Measurements from ENCODE around the gene THOC1. TPM values are rescaled to one million over a fixed set of nuclear protein-coding genes. Genes with fewer than 3 reads are reported as not detected.

Gene THOC1
- total RNA-seq, 1 donor from 2014 or later = 59.5 TPM

DNA sequence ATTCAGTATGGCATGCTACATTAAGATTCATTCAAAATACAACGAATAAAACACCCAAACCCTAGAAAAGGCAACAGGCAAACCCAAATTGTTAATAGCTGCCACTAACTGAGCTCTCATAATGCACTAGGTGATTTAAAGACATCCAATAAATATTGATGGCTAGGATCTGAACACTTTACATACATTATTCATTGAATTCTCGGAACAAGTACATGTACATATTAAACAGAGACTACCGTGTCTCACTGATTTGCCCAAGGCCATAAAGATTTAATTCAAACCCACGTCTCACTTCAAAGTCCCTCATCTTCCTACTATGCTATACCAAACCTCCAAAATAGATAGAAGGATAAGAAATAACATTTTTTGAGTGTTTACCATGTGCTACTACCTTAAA is 42.1 kb downstream of the THOC1 start:
- Histone ChIP-seq H3K9ac (ENCODE audit: low read depth in 1 of 3, low read length in 3 of 3) (no peak overlapping the region), H3K27ac (ENCODE audit: low read depth, low read length) (no peak overlapping the region), H3K36me3 (ENCODE audit: control insufficient read depth in 3 of 3, insufficient read depth in 3 of 3, low read length in 3 of 3) (peaks cover 4 to 31% (median 22%) of the 10 kb centered on the region in 3 donors), H3K27me3 (ENCODE audit: control insufficient read depth in 3 of 3, insufficient read depth in 3 of 3, low read length in 3 of 3) (no peaks in the 10 kb centered on the region), H3K9me3 (ENCODE audit: control insufficient read depth in 3 of 3, low read length in 3 of 3) (no peaks in the 10 kb centered on the region), H3K4me1 (ENCODE audit: control insufficient read depth in 3 of 3, insufficient read depth in 3 of 3, low read length in 3 of 3) (no peaks in the 10 kb centered on the region), H3K4me3 (ENCODE audit: low read length in 3 of 3) (no peak overlapping the region)

DNA sequence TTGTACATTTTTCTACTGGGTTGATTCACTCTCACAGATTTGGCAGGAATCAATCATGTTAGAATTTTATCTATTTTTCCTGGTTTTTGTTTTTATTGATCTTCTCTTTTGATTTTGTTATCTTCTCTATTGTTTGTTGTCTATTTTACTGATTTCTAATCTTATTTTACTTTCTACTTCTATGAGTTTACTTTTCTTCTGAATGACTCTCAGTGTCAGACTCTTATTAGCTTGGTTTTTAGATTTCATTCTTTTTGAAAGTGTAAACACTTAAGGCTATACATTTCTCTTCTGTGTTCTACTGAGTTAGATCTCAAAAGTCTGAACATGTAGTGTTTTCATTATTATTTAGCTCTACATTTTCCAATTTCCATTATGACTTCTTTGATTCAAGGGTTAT is 47.1 kb downstream of the THOC1 start:
- H3K9ac ChIP-seq (ENCODE audit: low read depth in 1 of 3, low read length in 3 of 3) = no peak overlapping the region
- H3K9me3 ChIP-seq (ENCODE audit: control insufficient read depth in 3 of 3, low read length in 3 of 3) = no peaks in the 10 kb centered on the region
- no peaks in the 10 kb centered on the region for H3K27me3 ChIP-seq (ENCODE audit: control insufficient read depth in 3 of 3, insufficient read depth in 3 of 3, low read length in 3 of 3)
- peaks cover 18 to 49% (median 49%) of the 10 kb centered on the region in 3 donors for H3K36me3 ChIP-seq (ENCODE audit: control insufficient read depth in 3 of 3, insufficient read depth in 3 of 3, low read length in 3 of 3)
- no peak overlapping the region for H3K27ac ChIP-seq (ENCODE audit: low read depth, low read length)
- no peaks in the 10 kb centered on the region for H3K4me1 ChIP-seq (ENCODE audit: control insufficient read depth in 3 of 3, insufficient read depth in 3 of 3, low read length in 3 of 3)
- H3K4me3 ChIP-seq (ENCODE audit: low read length in 3 of 3) = no peak overlapping the region

- Histone ChIP-seq H3K36me3 (ENCODE audit: control insufficient read depth in 3 of 3, insufficient read depth in 3 of 3, low read length in 3 of 3) (peaks cover 22 to 59% (median 51%) of the 10 kb centered on the region in 3 donors), H3K27me3 (ENCODE audit: control insufficient read depth in 3 of 3, insufficient read depth in 3 of 3, low read length in 3 of 3) (no peaks in the 10 kb centered on the region), H3K9me3 (ENCODE audit: control insufficient read depth in 3 of 3, low read length in 3 of 3) (no peaks in the 10 kb centered on the region), H3K9ac (ENCODE audit: low read depth in 1 of 3, low read length in 3 of 3) (no peak overlapping the region), H3K4me1 (ENCODE audit: control insufficient read depth in 3 of 3, insufficient read depth in 3 of 3, low read length in 3 of 3) (no peaks in the 10 kb centered on the region), H3K27ac (ENCODE audit: low read depth, low read length) (no peak overlapping the region), H3K4me3 (ENCODE audit: low read length in 3 of 3) (no peak overlapping the region)
Observed at GRCh38 chr18:217532-218336, 50.1 kb downstream of the THOC1 start.

DNA sequence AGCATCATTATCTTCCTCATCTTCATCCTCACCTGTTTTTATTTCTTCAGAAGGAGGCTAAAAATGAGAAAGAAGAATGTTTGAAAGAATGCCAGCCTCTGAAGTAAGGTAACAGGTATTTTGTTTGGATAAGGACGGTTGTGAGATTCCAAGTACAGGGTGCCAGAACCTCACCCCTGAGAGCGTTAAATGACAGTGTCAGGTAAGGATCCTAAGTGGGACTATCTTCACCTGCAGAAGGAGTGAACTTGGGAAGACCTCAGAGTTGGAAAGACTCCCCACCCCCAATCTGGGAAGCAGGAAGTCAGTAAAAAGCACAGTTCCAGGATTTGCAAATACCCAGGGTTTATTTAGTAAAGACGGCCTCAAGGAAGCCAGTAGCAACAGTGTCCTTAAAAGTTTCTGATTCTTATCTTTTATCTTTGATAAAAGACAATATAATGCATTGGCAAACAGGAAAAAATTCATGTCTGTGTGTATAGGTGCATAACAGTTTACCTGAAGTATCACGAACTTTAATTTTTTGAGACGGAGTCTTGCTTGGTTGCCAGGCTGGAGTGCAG is 52.3 kb downstream of the THOC1 start:
- no peak overlapping the region for H3K9ac ChIP-seq (ENCODE audit: low read depth in 1 of 3, low read length in 3 of 3)
- H3K36me3 ChIP-seq (ENCODE audit: control insufficient read depth in 3 of 3, insufficient read depth in 3 of 3, low read length in 3 of 3) = peaks cover 33 to 69% (median 65%) of the 10 kb centered on the region in 3 donors
- H3K27ac ChIP-seq (ENCODE audit: low read depth, low read length) = no peak overlapping the region
- H3K4me3 ChIP-seq (ENCODE audit: low read length in 3 of 3) = no peak overlapping the region
- no peaks in the 10 kb centered on the region for H3K9me3 ChIP-seq (ENCODE audit: control insufficient read depth in 3 of 3, low read length in 3 of 3)
- no peaks in the 10 kb centered on the region for H3K4me1 ChIP-seq (ENCODE audit: control insufficient read depth in 3 of 3, insufficient read depth in 3 of 3, low read length in 3 of 3)
- H3K27me3 ChIP-seq (ENCODE audit: control insufficient read depth in 3 of 3, insufficient read depth in 3 of 3, low read length in 3 of 3) = no peaks in the 10 kb centered on the region

GRCh38 chr18:213966-214365 is 53.9 kb downstream of the THOC1 start:
- H3K4me1 ChIP-seq (ENCODE audit: control insufficient read depth in 3 of 3, insufficient read depth in 3 of 3, low read length in 3 of 3) = no peaks in the 10 kb centered on the region
- no peak overlapping the region for H3K9ac ChIP-seq (ENCODE audit: low read depth in 1 of 3, low read length in 3 of 3)
- no peak overlapping the region for H3K27ac ChIP-seq (ENCODE audit: low read depth, low read length)
- H3K4me3 ChIP-seq (ENCODE audit: low read length in 3 of 3) = no peak overlapping the region
- peaks cover 33 to 68% (median 65%) of the 10 kb centered on the region in 3 donors for H3K36me3 ChIP-seq (ENCODE audit: control insufficient read depth in 3 of 3, insufficient read depth in 3 of 3, low read length in 3 of 3)
- H3K9me3 ChIP-seq (ENCODE audit: control insufficient read depth in 3 of 3, low read length in 3 of 3) = no peaks in the 10 kb centered on the region
- no peaks in the 10 kb centered on the region for H3K27me3 ChIP-seq (ENCODE audit: control insufficient read depth in 3 of 3, insufficient read depth in 3 of 3, low read length in 3 of 3)

DNA sequence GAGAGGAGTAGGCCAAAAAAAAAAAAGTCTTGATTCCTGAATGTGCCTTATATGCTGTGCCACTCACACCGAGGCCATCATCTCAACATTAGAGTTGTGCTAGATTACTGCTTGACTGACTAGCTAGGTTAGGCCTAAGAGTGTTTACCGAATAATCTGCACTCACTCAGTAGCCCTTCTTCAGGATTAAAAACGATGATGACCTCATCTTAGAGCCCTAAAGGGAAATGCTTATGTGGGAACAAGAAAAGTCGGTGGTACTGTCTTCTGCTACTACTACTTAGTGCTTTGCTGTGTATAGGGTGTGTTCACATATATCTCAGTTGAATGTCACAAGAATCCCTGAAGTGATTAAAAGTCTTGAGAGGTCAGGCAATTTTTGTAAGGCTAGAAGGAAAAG is 54.3 kb downstream of the THOC1 start:
- Histone ChIP-seq H3K4me3 (ENCODE audit: low read length in 3 of 3) (no peak overlapping the region), H3K27ac (ENCODE audit: low read depth, low read length) (no peak overlapping the region), H3K9ac (ENCODE audit: low read depth in 1 of 3, low read length in 3 of 3) (no peak overlapping the region), H3K9me3 (ENCODE audit: control insufficient read depth in 3 of 3, low read length in 3 of 3) (no peaks in the 10 kb centered on the region), H3K36me3 (ENCODE audit: control insufficient read depth in 3 of 3, insufficient read depth in 3 of 3, low read length in 3 of 3) (peaks cover 33 to 65% (median 62%) of the 10 kb centered on the region in 3 donors), H3K27me3 (ENCODE audit: control insufficient read depth in 3 of 3, insufficient read depth in 3 of 3, low read length in 3 of 3) (no peaks in the 10 kb centered on the region), H3K4me1 (ENCODE audit: control insufficient read depth in 3 of 3, insufficient read depth in 3 of 3, low read length in 3 of 3) (no peaks in the 10 kb centered on the region)

DNA sequence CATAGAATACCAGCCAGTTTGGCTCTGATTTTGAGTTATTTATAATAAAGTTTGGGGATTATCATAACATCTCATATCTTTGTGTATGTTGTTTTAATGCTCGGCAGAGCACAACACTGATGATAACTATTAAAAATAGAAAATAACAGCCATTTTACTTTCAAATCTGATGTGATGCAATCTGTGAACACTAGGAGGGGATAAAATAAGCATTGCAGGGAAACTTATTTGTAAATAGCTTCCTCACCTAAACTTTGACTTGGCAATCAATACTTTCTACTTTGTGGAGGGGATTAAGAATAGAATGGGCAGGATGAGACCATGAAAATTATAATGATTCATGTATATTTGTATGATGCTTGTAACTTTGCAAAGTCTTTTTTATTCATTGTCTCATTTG is 55.1 kb downstream of the THOC1 start:
- H3K4me3 ChIP-seq (ENCODE audit: low read length in 3 of 3) = no peak overlapping the region
- peaks cover 30 to 58% (median 55%) of the 10 kb centered on the region in 3 donors for H3K36me3 ChIP-seq (ENCODE audit: control insufficient read depth in 3 of 3, insufficient read depth in 3 of 3, low read length in 3 of 3)
- H3K27ac ChIP-seq (ENCODE audit: low read depth, low read length) = no peak overlapping the region
- H3K27me3 ChIP-seq (ENCODE audit: control insufficient read depth in 3 of 3, insufficient read depth in 3 of 3, low read length in 3 of 3) = no peaks in the 10 kb centered on the region
- H3K4me1 ChIP-seq (ENCODE audit: control insufficient read depth in 3 of 3, insufficient read depth in 3 of 3, low read length in 3 of 3) = no peaks in the 10 kb centered on the region
- no peaks in the 10 kb centered on the region for H3K9me3 ChIP-seq (ENCODE audit: control insufficient read depth in 3 of 3, low read length in 3 of 3)
- no peak overlapping the region for H3K9ac ChIP-seq (ENCODE audit: low read depth in 1 of 3, low read length in 3 of 3)

DNA sequence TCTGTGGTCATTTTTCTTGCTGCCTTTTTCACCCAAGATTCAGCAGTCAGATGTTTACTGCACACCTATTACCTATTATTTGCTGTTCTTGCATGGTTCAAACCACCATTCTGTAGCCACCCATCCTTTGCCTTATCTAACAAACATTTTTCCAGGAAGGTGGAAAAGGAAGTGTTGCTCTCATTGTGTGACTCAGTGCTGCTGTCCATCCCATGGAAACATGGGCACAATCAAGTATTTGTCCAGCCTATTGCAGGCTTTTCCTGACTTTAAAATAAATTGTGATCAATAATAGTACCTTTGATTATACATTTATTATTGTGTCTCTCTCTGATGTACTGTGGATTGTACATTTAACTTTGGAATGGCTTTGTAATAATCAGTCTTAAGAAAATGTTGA is 56.3 kb downstream of the THOC1 start:
- Histone ChIP-seq H3K36me3 (ENCODE audit: control insufficient read depth in 3 of 3, insufficient read depth in 3 of 3, low read length in 3 of 3) (peaks cover 22 to 46% (median 44%) of the 10 kb centered on the region in 3 donors), H3K4me1 (ENCODE audit: control insufficient read depth in 3 of 3, insufficient read depth in 3 of 3, low read length in 3 of 3) (no peaks in the 10 kb centered on the region), H3K9ac (ENCODE audit: low read depth in 1 of 3, low read length in 3 of 3) (no peak overlapping the region), H3K27me3 (ENCODE audit: control insufficient read depth in 3 of 3, insufficient read depth in 3 of 3, low read length in 3 of 3) (no peaks in the 10 kb centered on the region), H3K27ac (ENCODE audit: low read depth, low read length) (no peak overlapping the region), H3K4me3 (ENCODE audit: low read length in 3 of 3) (no peak overlapping the region), H3K9me3 (ENCODE audit: control insufficient read depth in 3 of 3, low read length in 3 of 3) (no peaks in the 10 kb centered on the region)

DNA sequence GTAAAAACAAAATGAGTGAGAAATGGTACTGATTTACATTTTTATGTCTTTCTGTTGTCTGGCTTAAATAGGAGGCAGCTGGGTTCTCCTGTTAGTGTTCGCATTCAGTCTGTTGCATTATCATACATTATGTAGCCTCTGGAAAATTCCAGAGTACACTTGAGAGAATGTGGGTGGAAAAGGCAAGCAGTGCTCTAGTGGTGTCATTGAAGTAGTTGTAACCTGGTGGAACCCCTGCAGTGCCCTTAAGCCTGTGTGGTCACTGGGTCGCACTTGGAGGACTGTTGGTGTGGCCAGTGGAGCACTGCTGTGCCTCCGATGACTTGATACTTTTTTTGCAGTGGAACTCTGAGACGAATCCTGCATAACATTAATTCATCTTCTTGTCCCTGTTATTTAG is 57.1 kb downstream of the THOC1 start:
- Histone ChIP-seq H3K36me3 (ENCODE audit: control insufficient read depth in 3 of 3, insufficient read depth in 3 of 3, low read length in 3 of 3) (peaks cover 23 to 44% (median 42%) of the 10 kb centered on the region in 3 donors), H3K9ac (ENCODE audit: low read depth in 1 of 3, low read length in 3 of 3) (no peak overlapping the region), H3K27me3 (ENCODE audit: control insufficient read depth in 3 of 3, insufficient read depth in 3 of 3, low read length in 3 of 3) (no peaks in the 10 kb centered on the region), H3K27ac (ENCODE audit: low read depth, low read length) (no peak overlapping the region), H3K4me3 (ENCODE audit: low read length in 3 of 3) (no peak overlapping the region), H3K4me1 (ENCODE audit: control insufficient read depth in 3 of 3, insufficient read depth in 3 of 3, low read length in 3 of 3) (no peaks in the 10 kb centered on the region), H3K9me3 (ENCODE audit: control insufficient read depth in 3 of 3, low read length in 3 of 3) (no peaks in the 10 kb centered on the region)

GRCh38 chr18:210075-210474 is 57.8 kb downstream of the THOC1 start:
- Histone ChIP-seq H3K4me1 (ENCODE audit: control insufficient read depth in 3 of 3, insufficient read depth in 3 of 3, low read length in 3 of 3) (no peaks in the 10 kb centered on the region), H3K27ac (ENCODE audit: low read depth, low read length) (no peak overlapping the region), H3K9me3 (ENCODE audit: control insufficient read depth in 3 of 3, low read length in 3 of 3) (no peaks in the 10 kb centered on the region), H3K9ac (ENCODE audit: low read depth in 1 of 3, low read length in 3 of 3) (no peak overlapping the region), H3K36me3 (ENCODE audit: control insufficient read depth in 3 of 3, insufficient read depth in 3 of 3, low read length in 3 of 3) (peaks cover 30 to 44% (median 44%) of the 10 kb centered on the region in 3 donors), H3K4me3 (ENCODE audit: low read length in 3 of 3) (no peak overlapping the region), H3K27me3 (ENCODE audit: control insufficient read depth in 3 of 3, insufficient read depth in 3 of 3, low read length in 3 of 3) (no peaks in the 10 kb centered on the region)

All from skeletal muscle tissue (tissue), 4 donors.